GM12865 (cell line): ENCODE results near the gene KLF13.

Experiments used
- DNase-seq: peaks from one replicate; pipeline ENCODE4 v3.0.0; 2010; ENCODE audit warnings: low read depth
- H3K4me3 ChIP-seq: 2 replicates; pipeline ENCODE4 v1.5.1; 2011; ENCODE audit warnings: mild to moderate bottlenecking, low read depth, low read length, control low read depth
- TF ChIP-seq, protein P1 (sequence below): IDR thresholded peaks from 2 replicates; pipeline ENCODE4 v1.5.1; 2011; ENCODE audit warnings: low read length, control low read depth, low read depth, inconsistent platforms; ENCODE audit not compliant: insufficient read depth; ENCODE audit errors: missing control alignments

The KLF13 gene

DNA sequence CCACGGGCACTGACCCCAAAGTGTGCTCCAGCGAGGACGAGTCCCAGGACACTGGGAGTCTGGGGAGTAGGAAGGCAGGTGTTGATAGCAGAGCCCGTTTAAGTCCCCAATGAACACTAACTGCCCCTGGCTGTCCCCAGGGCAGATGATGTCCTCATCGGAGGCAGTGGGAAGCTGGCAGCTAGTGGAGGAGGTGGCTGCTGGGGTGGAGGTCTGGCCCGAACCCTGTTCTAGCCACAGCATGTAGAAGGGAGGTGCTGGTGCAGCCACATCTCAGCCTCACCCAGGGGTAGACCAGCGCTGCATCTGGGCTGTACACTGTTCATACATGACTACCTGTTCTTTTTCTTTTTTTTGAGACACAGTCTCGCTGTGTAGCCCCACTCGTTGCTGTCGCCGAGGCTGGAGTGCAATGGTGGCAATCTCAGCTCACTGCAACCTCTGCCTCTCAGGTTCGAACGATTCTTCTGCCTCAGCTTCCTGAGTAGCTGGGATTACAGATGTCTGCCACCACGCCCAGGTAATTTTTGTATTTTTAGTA lies 51.8 kb downstream of the KLF13 start:
- TF ChIP-seq, protein P1, sequence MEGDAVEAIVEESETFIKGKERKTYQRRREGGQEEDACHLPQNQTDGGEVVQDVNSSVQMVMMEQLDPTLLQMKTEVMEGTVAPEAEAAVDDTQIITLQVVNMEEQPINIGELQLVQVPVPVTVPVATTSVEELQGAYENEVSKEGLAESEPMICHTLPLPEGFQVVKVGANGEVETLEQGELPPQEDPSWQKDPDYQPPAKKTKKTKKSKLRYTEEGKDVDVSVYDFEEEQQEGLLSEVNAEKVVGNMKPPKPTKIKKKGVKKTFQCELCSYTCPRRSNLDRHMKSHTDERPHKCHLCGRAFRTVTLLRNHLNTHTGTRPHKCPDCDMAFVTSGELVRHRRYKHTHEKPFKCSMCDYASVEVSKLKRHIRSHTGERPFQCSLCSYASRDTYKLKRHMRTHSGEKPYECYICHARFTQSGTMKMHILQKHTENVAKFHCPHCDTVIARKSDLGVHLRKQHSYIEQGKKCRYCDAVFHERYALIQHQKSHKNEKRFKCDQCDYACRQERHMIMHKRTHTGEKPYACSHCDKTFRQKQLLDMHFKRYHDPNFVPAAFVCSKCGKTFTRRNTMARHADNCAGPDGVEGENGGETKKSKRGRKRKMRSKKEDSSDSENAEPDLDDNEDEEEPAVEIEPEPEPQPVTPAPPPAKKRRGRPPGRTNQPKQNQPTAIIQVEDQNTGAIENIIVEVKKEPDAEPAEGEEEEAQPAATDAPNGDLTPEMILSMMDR, result no peak
- no peak overlapping the region for H3K4me3 ChIP-seq
- no peak for DNase-seq

DNA sequence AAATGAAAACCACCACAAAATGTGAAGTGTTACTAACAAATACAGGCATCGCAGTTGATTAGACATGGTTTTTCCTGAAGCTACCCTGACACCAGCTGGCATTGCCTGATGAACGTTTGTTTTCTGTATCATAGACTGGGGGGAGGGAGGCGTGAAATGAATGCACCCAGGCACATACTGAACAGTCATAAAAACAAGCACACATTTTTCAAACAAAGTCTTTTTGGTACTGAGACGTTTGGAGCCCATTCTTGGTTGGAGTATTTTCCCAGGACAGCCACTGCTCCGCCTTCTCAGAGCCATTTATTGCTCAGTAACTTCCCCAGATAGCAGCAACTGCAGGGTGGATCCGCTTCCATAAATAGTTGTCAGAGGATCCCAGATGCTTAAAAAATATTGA lies 52.4 kb downstream of the KLF13 start:
- DNase-seq, result no peak
- H3K4me3 ChIP-seq, result no peak overlapping the region
- TF ChIP-seq, protein P1, result no peak

DNA sequence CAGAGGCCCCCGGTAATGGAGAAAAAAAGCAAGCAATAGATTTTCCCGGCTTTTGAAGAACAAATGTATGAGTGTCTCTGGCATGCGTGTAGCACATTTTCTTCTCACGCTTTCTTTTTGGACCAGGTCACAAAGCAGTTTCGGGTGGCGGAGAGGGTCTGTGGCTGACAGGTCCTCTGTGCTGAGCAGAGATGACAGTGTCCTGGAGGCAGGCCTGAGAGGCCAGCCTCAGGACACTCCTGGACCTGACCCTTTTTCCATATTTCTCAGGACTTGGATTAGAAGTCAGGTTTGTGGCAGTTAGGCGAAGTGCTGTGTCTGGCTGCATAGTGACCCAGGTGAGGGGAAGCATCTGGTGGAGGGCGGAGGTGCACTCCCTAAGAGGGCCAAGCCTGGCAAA lies 52.9 kb downstream of the KLF13 start:
- DNase-seq, result no peak
- TF ChIP-seq, protein P1, result no peak
- H3K4me3 ChIP-seq, result no peak overlapping the region

DNA sequence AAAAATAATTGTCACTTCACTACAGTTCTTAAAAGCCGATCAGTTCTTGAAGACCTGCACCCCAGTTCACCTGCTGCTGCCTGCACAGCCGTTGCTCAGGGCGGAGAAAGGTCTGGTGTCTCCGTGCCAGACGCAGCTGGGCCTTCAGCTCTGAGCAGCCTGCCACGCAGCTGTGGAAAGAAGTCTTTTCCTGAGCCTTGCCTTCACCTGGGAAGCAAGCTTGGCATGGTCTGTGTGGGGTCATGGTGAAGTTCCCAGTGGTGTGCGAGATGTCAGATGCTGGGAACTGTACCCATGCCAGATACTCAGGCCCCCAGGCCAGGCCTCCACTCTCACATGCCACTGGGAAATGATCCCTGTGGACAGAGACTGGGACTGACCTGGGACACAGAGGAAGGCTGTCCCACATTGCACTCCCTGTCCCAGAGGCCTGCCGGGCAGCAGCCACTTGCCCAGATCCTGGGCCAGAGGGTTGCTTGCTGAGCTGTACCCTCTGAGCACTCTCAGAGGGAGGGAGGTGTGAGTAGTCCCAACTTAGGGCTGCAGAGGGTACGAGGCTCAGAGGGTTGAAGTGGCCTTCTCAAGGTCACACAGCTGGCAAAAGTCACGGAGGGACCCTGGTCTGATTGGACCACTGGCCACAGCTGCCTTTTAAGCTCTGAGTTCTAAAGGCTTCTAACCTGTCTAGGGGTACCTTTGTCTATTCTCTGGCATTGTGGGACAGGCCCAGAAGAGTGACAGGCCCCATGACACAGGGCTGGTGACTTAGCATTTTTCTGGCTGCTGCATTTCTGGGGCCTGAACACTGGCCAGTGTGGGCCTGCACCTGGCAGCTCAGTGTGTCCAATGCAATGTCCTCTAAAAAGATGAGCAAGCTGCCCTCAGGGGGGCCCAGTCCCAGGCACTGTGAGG lies 55.4 kb downstream of the KLF13 start:
- no peak overlapping the region for H3K4me3 ChIP-seq
- TF ChIP-seq, protein P1, result no peak
- no peak for DNase-seq

DNA sequence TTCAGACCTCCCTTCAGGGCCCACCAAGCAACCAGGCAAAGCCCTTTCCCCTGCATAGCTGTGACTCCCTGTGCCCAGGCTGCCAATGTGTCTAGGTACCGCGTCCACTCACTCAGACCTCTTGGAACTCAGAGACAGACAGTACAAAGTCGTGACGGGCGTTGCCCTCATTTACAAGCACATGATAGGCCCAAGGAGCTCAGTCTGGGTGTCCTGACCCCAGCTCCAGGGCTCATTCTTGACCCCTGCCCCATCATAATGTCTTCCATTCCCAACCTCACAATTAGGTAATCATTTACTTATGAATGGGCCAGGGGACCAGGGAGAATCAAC lies 56.0 kb downstream of the KLF13 start:
- TF ChIP-seq, protein P1, result no peak
- DNase-seq, result no peak

DNA sequence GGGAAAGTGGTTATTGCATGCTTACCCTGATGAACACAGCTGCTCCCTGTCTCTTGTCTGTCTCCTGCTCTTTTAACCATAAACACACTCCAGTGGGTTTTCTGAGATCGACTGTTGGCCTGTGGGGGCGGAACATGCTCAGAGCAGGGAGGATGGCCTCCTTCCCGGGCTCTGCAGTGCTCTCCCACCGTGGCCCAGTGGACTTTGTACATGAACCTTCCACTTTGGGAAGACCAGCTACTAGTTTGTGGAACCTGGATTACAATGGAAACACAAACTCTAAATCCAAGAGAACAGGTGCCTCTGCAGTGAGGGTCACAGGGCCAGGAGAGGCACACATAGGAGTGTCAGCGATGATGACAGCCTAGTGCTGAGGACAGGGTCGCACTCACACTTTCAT lies 56.5 kb downstream of the KLF13 start:
- no peak for DNase-seq
- TF ChIP-seq, protein P1, result no peak
- H3K4me3 ChIP-seq, result no peak overlapping the region

More for the DNA sequence above, 56.0 kb downstream of the KLF13 start:
- no peak overlapping the region for H3K4me3 ChIP-seq
